Islet of Langerhans (tissue), 1 donor: ENCODE data around the gene LTB4R2.

Source experiments
- FAIRE-seq: peaks from one replicate; lab custom pipeline; 2011; peaks lifted over from hg19 to GRCh38; lab: Jason Lieb, UNC

Gene LTB4R2

GRCh38 chr14:24277606-24278321 is 32.2 kb upstream of the LTB4R2 start:
- no peak for FAIRE-seq

DNA sequence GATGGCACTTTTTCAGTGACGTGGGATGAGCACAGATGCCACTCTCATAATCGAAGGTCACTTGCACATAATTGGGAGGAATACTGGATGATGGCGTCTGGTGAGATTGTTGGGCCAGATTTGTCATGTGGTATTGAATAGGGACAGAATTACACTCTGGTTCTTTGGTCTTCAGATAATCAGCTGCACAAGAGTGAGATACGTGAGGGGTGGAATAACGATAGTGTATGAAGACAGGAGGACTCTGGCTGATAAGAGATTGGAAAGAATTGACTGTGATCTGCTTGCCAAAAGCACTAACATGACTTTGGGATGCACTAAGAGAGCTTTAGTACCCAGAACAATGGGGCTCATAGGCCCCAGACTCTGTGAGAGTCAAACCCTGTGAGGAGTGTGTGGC is 31.5 kb upstream of the LTB4R2 start:
- FAIRE-seq: no peak

DNA sequence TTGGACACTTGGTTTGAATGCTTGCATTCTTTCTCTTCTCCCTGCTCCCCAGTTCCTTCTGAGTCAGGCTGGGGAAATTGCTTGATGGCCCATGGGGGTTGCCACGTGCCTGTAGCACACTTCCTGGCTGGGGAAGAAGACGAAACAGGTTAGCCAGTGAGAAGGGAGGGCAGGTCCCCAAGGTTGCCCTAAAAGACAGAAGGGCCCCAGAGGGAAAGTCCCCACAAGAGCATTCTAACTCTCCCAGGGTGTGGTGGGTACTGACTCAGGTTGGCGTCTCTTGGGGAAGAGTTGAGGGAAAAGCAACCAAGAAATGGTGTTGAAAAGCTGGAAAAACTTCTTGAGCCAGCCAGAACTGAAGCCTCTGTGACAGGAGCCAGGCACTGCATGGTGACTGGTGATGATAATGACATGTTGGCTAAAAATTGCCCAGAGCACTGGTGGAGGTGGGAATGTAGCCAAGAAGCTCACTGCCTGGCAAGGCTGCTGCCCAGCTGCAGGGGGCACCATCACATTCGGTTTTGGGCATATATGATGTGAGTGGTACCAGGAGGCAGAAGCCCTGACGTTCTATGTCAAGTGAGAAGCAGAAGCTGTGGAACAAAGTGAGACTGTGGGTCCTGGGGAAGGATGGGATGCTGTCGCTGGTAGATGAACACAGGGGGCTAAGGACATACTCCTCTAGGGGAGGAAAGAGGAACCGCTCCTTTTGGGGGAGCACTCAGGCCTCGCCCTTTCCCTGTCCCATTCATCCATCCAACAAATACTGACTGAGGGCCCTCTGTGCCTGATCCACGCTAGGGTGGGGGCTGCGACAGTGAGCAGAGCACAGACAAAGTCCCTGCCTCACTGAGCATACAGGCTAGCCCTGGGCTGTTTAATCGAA is 30.4 kb upstream of the LTB4R2 start:
- FAIRE-seq: no peak

DNA sequence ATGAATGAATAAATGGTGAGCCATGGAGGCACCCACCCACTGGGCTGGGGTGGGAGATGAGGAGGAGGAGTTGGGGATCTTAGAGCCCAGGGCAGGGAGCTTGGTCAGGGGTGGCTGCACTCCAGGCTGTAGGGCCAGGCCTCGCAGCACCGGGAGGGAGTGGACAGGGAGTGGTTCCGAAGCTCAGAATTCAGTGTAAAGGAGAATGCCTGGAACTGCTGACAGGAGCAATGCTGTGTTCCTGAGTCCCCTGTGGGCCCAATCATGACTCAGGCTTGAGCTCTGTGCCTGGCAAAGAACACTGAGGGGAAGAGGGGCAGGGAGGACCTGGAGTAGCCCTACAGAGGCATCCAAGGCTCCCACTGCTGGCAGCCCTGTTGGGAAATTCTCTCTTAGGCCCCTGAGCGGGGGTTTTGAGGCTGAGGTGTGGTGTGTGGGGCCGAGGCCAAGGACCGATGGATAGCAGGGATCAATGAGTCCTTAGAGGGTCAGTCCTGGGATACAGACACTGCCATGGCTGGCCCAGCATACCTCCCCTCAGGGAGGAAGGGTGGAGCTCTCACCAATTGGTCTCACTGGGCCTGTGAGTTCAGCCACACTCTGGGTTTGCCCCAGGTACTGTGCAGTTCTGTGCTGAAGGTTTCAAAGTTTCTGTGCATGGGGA is 29.0 kb upstream of the LTB4R2 start:
- no peak for FAIRE-seq

DNA sequence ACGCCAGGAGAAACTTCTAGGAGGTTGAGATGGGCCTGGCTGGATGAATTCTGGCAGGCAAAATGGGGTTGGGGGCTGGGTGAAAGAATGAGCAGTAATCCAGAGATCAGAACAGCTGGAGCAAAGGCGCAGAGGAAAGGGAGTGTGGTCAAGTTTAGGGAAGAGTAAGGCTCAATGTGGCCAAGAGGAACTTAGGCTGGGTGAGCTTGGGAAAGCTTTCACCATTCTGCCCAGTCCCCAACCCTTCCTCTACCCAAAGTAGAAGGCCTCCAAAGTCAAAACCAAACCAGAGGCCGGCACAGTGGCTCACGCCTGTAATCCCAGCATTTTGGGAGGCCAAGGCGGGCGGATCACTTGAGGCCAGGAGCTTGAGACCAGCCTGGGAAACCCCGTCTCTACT is 28.3 kb upstream of the LTB4R2 start:
- no peak for FAIRE-seq

- no peak for FAIRE-seq
These were observed 27.2 kb upstream of the LTB4R2 start for GRCh38 chr14:24282736-24283135.

- FAIRE-seq: no peak
These were observed 26.0 kb upstream of the LTB4R2 start for GRCh38 chr14:24283796-24284460.

GRCh38 chr14:24284501-24285035 is 25.4 kb upstream of the LTB4R2 start:
- no peak for FAIRE-seq

GRCh38 chr14:24285351-24285750 is 24.6 kb upstream of the LTB4R2 start:
- no peak for FAIRE-seq

- no peak for FAIRE-seq
These were observed 22.9 kb upstream of the LTB4R2 start for GRCh38 chr14:24286996-24287395.

DNA sequence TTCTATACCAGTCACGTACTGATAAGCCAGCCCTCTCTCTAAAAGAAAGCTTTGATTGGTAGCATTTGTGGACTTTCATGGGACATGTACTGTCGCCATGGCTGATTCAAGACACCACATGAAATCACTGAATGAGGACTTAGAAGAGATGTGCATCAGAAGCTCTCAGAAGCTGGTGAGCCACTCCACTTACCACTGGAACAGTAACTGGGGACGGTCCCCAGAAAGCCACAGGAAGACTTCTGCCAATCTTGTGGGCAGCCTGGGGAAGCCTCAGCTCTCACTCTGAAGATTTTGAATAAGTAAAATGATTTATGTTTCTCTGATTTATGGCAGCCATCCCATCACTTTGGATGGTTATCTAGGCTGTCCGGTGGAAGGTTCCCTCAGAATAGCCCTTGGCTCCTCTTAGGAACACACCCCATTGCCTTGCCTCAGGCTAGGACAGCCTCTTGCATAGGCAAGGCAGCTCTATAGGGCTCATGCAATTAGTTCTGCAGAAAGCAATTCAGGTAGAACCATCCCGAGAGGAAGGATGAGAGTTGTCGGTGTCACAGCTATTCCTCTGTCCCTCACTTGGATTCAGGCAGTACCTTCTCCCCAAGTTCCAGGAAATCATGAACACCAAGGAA is 20.2 kb upstream of the LTB4R2 start:
- FAIRE-seq: no peak

DNA sequence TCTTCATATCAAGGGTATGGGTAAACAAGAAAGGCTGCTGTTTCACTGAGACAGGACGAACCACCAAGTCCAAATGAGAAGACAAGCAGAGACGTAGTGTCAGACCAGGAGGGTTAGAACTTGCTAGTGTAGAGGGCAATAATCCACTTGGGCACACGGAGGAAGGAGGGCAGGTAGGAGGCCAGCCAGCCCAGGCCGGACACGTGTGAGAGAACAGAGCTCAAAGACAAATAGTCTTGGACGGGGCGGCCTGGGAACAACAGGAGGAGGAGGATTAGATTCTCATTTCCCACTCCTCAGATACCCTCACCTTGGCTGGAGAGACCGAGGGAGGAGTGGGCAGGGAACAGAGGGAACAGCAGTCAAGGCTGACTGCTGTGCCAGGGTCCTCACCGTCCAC is 19.2 kb upstream of the LTB4R2 start:
- no peak for FAIRE-seq

GRCh38 chr14:24291446-24292117 is 18.4 kb upstream of the LTB4R2 start:
- no peak for FAIRE-seq

- no peak for FAIRE-seq
These were observed 17.7 kb upstream of the LTB4R2 start for GRCh38 chr14:24292118-24292807.

DNA sequence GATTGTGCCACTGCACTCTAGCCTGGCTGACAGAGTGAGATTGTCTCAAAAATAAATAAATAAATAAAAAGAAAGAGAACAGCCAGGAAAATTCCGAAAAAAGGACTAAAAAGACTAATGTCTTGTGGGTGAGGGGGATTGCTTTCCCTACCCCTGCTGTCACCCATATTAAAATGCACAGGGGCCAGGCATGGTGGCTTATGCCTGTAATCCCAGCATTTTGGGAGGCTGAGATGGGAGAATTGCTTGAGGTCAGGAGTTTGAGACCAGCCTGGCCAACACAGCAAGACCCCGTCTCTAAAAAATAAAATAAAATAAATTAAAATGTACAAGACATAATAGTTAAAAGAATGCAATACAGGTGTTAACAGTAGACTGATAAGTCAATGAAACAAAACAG is 16.4 kb upstream of the LTB4R2 start:
- FAIRE-seq: no peak

- FAIRE-seq: no peak
These were observed 13.4 kb upstream of the LTB4R2 start for GRCh38 chr14:24296341-24297157.

GRCh38 chr14:24297190-24297964 is 12.6 kb upstream of the LTB4R2 start:
- no peak for FAIRE-seq

DNA sequence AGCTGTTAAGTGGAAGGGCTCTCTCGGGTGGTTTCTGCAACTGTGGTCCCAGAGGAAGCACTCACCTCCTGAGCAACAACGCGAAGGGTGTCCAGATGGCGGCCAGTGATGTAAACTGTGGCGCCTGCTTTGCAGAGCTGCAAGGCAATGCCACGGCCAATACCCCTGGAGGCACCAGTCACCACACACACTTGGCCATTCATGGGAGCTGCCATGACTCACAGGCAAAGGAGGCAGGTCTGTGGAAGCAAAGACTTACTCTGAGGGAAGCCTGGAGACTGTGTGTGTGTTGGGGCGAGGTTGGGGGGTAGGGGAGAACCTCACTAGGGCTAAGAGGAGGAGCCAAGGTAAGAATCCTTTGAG is 11.1 kb upstream of the LTB4R2 start:
- no peak for FAIRE-seq
